ENCODE data around the gene HS6ST2.
A peak's percentile ranks its signal among the peaks of the same experiment; 100 is the strongest.

GRCh38 chrX:132636080-132636479 lies 322.3 kb downstream of the HS6ST2 start:
- TF ChIP-seq CTCF (IDR thresholded peaks at IDR 0.05) (peak in 2 of 4 experiments; percentile 13 to 14), POLR2A (IDR thresholded peaks at IDR 0.05) (no peak)
